ENCODE results near the gene TRPM3. TPM values are rescaled to one million over a fixed set of nuclear protein-coding genes. Genes with fewer than 3 reads are reported as not detected.

TRPM3 gene
- polyA plus RNA-seq, 2 of the 4 experiments (the other 2 are of a cell fraction): not detected

DNA sequence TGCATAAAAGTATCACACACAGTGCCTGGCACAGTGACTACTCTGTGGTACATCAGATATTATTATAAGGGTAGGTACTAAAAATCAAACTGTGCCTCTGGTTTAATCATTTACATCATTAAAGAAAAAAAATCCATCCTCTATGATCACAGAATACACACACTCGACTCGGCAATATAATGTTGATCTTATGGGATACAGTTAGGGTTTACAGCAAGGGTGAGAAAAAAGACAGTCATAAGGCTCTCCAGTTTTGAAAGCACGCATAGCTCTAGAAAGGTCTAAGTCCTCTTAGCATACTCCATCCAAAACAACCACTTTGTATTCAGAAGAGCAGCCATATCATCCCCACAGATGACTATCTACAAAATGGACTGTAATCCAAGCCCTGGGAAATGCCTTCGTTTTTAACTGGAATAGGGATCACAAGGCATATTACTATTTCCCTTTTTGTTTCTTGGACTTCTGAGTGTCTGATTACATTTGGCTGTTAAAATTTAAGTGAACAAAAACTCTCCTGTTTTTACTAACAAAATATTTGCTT, 26.6 kb downstream of the TRPM3 start:
- ChIA-PET CTCF (no interaction called here), POLR2A (no interaction called here)
- Histone ChIP-seq H3K9me3 (no peaks in the 10 kb centered on the region), H3K4me1 (no peaks in the 10 kb centered on the region), H3K27ac (no peak overlapping the region), H3K4me3 (no peak overlapping the region), H3K4me2 (no peak overlapping the region)
- FAIRE-seq (no peak), ATAC-seq (no peak), DNase-seq (ENCODE audit: low read depth in 1 of 2, low spot score in 1 of 2) (no peak)
- WGBS (ENCODE audit: missing lambda C conversion rate): 2% methylated on average over 4 of the region's 4 CpGs
- no peak for TF ChIP-seq FOXS1 (CRISPR knock-in tag; IDR thresholded peaks at IDR 0.05)
- TF ChIP-seq CTCF (IDR thresholded peaks at IDR 0.05): no peak
- no peak for TF ChIP-seq HOXB13 (CRISPR knock-in tag; IDR thresholded peaks at IDR 0.05; ENCODE audit: low read depth)
- TF ChIP-seq CHD2 (IDR thresholded peaks at IDR 0.05; ENCODE audit: low read length, partially characterized antibody): no peak

- no peak for FAIRE-seq
- Histone ChIP-seq H3K4me1 (no peaks in the 10 kb centered on the region), H3K9me3 (no peaks in the 10 kb centered on the region), H3K4me3 (no peak overlapping the region), H3K4me2 (no peak overlapping the region), H3K27ac (no peak overlapping the region)
- ATAC-seq: no peak
- ChIA-PET CTCF (interaction anchor here (1.6 kb wide), 1 partner anchor 11 kb away, joined by 5 read pairs; no protein-coding TSS in a partner anchor), POLR2A (no interaction called here)
- no peak for DNase-seq (ENCODE audit: low read depth in 1 of 2, low spot score in 1 of 2)
- TF ChIP-seq HMGXB4 (CRISPR knock-in tag; IDR thresholded peaks at IDR 0.05; ENCODE audit: borderline replicate concordance): no peak
- TF ChIP-seq, protein P1, sequence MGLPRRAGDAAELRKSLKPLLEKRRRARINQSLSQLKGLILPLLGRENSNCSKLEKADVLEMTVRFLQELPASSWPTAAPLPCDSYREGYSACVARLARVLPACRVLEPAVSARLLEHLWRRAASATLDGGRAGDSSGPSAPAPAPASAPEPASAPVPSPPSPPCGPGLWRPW (IDR thresholded peaks at IDR 0.05): no peak
- no peak for TF ChIP-seq NR3C1 (IDR thresholded peaks at IDR 0.05)
- no peak for TF ChIP-seq NPAS2 (CRISPR knock-in tag; IDR thresholded peaks at IDR 0.05; ENCODE audit: borderline replicate concordance)
- no peak for TF ChIP-seq HOXB5 (CRISPR knock-in tag; IDR thresholded peaks at IDR 0.05)
- TF ChIP-seq BHLHE40 (IDR thresholded peaks at IDR 0.05; ENCODE audit: low read depth, low read length): no peak
- TF ChIP-seq BCL3 (IDR thresholded peaks at IDR 0.05): no peak
- TF ChIP-seq HOXB13 (CRISPR knock-in tag; IDR thresholded peaks at IDR 0.05; ENCODE audit: low read depth): no peak
- TF ChIP-seq, protein P2, sequence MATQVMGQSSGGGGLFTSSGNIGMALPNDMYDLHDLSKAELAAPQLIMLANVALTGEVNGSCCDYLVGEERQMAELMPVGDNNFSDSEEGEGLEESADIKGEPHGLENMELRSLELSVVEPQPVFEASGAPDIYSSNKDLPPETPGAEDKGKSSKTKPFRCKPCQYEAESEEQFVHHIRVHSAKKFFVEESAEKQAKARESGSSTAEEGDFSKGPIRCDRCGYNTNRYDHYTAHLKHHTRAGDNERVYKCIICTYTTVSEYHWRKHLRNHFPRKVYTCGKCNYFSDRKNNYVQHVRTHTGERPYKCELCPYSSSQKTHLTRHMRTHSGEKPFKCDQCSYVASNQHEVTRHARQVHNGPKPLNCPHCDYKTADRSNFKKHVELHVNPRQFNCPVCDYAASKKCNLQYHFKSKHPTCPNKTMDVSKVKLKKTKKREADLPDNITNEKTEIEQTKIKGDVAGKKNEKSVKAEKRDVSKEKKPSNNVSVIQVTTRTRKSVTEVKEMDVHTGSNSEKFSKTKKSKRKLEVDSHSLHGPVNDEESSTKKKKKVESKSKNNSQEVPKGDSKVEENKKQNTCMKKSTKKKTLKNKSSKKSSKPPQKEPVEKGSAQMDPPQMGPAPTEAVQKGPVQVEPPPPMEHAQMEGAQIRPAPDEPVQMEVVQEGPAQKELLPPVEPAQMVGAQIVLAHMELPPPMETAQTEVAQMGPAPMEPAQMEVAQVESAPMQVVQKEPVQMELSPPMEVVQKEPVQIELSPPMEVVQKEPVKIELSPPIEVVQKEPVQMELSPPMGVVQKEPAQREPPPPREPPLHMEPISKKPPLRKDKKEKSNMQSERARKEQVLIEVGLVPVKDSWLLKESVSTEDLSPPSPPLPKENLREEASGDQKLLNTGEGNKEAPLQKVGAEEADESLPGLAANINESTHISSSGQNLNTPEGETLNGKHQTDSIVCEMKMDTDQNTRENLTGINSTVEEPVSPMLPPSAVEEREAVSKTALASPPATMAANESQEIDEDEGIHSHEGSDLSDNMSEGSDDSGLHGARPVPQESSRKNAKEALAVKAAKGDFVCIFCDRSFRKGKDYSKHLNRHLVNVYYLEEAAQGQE (IDR thresholded peaks at IDR 0.05): no peak
- no peak for TF ChIP-seq NFE2L2 (conservative IDR thresholded peaks at IDR 0.05; ENCODE audit: low read length)
- TF ChIP-seq SREBF2 (IDR thresholded peaks at IDR 0.05): no peak
These were observed 30.5 kb downstream of the TRPM3 start for GRCh38 chr9:71090896-71091295.

Data from A549 (cell line).